H9 (cell line): ENCODE data around the gene VAPA. TPM values are rescaled to one million over a fixed set of nuclear protein-coding genes. Genes with fewer than 3 reads are reported as not detected.

Experiments
- DNase-seq: peaks from one replicate; pipeline ENCODE4 v3.0.0-alpha.2; 2017
- H2AFZ ChIP-seq: one replicate; pipeline ENCODE4 v1.6.1; 2013; ENCODE audit warnings: mild to moderate bottlenecking, low read length, control low read depth, moderate library complexity
- H2AK5ac ChIP-seq: 2 replicates; pipeline ENCODE4 v1.6.1; 2013; ENCODE audit warnings: low read length, control low read depth, mixed read lengths; ENCODE audit not compliant: insufficient read length
- H2BK120ac ChIP-seq: one replicate; pipeline ENCODE4 v1.6.1; 2013; ENCODE audit warnings: low read depth, mild to moderate bottlenecking, low read length, control low read depth, inconsistent platforms; ENCODE audit not compliant: poor library complexity, severe bottlenecking
- H2BK12ac ChIP-seq: 2 replicates; pipeline ENCODE4 v1.6.1; 2013; ENCODE audit warnings: low read length, control low read depth, mixed read lengths, low read depth; ENCODE audit not compliant: insufficient read length
- H2BK15ac ChIP-seq: 2 replicates; pipeline ENCODE4 v1.6.1; 2013; ENCODE audit warnings: low read depth, low read length, control low read depth
- H2BK20ac ChIP-seq: one replicate; pipeline ENCODE4 v1.6.1; 2013; ENCODE audit warnings: low read depth, mild to moderate bottlenecking, low read length, control low read depth, inconsistent platforms; ENCODE audit not compliant: poor library complexity, severe bottlenecking
- H2BK5ac ChIP-seq: 2 replicates; pipeline ENCODE4 v1.6.1; 2013; ENCODE audit warnings: low read length, control low read depth, mixed read lengths; ENCODE audit not compliant: insufficient read length
- H3K14ac ChIP-seq: 2 replicates; pipeline ENCODE4 v1.6.1; 2013; ENCODE audit warnings: low read length, control low read depth; ENCODE audit not compliant: insufficient read depth
- H3K18ac ChIP-seq: 2 replicates; pipeline ENCODE4 v1.6.1; 2013; ENCODE audit warnings: low read depth, mild to moderate bottlenecking, mixed read lengths, low read length, control low read depth; ENCODE audit not compliant: insufficient read length
- H3K23ac ChIP-seq: 2 replicates; pipeline ENCODE4 v1.6.1; 2013; ENCODE audit warnings: low read length, control low read depth, mixed read lengths, low read depth; ENCODE audit not compliant: insufficient read length
- H3K23me2 ChIP-seq: 2 replicates; pipeline ENCODE4 v1.6.1; 2013; ENCODE audit warnings: low read depth, mild to moderate bottlenecking, mixed read lengths, low read length, control low read depth; ENCODE audit not compliant: insufficient read length, poor library complexity, severe bottlenecking
- H3K27ac ChIP-seq: 2 replicates; pipeline ENCODE4 v1.5.1; 2013; ENCODE audit warnings: low read length, control low read depth, mixed read lengths, low read depth; ENCODE audit not compliant: insufficient read length
- H3K27me3 ChIP-seq: 2 replicates; pipeline ENCODE4 v1.6.1; 2013; ENCODE audit warnings: low read length, control low read depth, inconsistent platforms; ENCODE audit not compliant: insufficient read depth
- H3K4ac ChIP-seq: 2 replicates; pipeline ENCODE4 v1.6.1; 2013; ENCODE audit warnings: low read depth, mild to moderate bottlenecking, control low read depth, inconsistent platforms, low read length, moderate library complexity
- H3K4me1 ChIP-seq: 2 replicates; pipeline ENCODE4 v1.6.1; 2013; ENCODE audit warnings: low read length, control low read depth, inconsistent platforms; ENCODE audit not compliant: insufficient read depth
- H3K4me2 ChIP-seq: 2 replicates; pipeline ENCODE4 v1.6.1; 2013; ENCODE audit warnings: low read length, control low read depth, mixed read lengths; ENCODE audit not compliant: insufficient read length, insufficient read depth
- H3K56ac ChIP-seq: 2 replicates; pipeline ENCODE4 v1.6.1; 2013; ENCODE audit warnings: low read depth, mild to moderate bottlenecking, mixed read lengths, low read length, control low read depth; ENCODE audit not compliant: insufficient read length
- H3K79me1 ChIP-seq: 2 replicates; pipeline ENCODE4 v1.6.1; 2013; ENCODE audit warnings: low read depth, mild to moderate bottlenecking, moderate library complexity, low read length, control low read depth, inconsistent platforms; ENCODE audit not compliant: insufficient read depth, poor library complexity, severe bottlenecking
- H3K79me2 ChIP-seq: 2 replicates; pipeline ENCODE4 v1.6.1; 2013; ENCODE audit warnings: low read length, control low read depth, inconsistent platforms; ENCODE audit not compliant: insufficient read depth
- H3K9ac ChIP-seq: 2 replicates; pipeline ENCODE4 v1.6.1; 2013; ENCODE audit warnings: low read length, control low read depth, mixed read lengths; ENCODE audit not compliant: insufficient read length; ENCODE audit errors: extremely low read depth
- H3K9me3 ChIP-seq: one replicate; pipeline ENCODE4 v1.6.1; 2013; ENCODE audit warnings: low read depth, low read length, inconsistent platforms; ENCODE audit not compliant: control insufficient read depth
- H3T11ph ChIP-seq: one replicate; pipeline ENCODE4 v1.6.1; 2013; ENCODE audit warnings: mild to moderate bottlenecking, low read length, control low read depth, inconsistent platforms
- H4K20me1 ChIP-seq: one replicate; pipeline ENCODE4 v1.6.1; 2013; ENCODE audit not compliant: control insufficient read depth, insufficient read length, insufficient read depth
- H4K5ac ChIP-seq: 2 replicates; pipeline ENCODE4 v1.6.1; 2013; ENCODE audit warnings: low read depth, mild to moderate bottlenecking, mixed read lengths, low read length, control low read depth; ENCODE audit not compliant: insufficient read length
- H4K8ac ChIP-seq: replicated peaks from 2 replicates; pipeline ENCODE4 v1.6.1; 2013; ENCODE audit warnings: low read length, control low read depth, mixed read lengths, low read depth; ENCODE audit not compliant: insufficient read length
- H4K91ac ChIP-seq: 2 replicates; pipeline ENCODE4 v1.6.1; 2013; ENCODE audit warnings: low read depth, mild to moderate bottlenecking, moderate library complexity, mixed read lengths, low read length, control low read depth; ENCODE audit not compliant: insufficient read length
- H3K27ac Mint-ChIP-seq, 3 experiments: 2 replicates in 2 of 3; 3 replicates in 1 of 3; pipeline ENCODE4 v1.8.0; 2020 to 2021; ENCODE audit warnings: mixed read lengths in 3 of 3, mild to moderate bottlenecking in 1 of 3, moderate library complexity in 1 of 3
- H3K27me3 Mint-ChIP-seq: 2 replicates; pipeline ENCODE4 v1.8.0; 2021; ENCODE audit warnings: low read depth, mild to moderate bottlenecking, moderate library complexity, mixed read lengths
- H3K36me3 Mint-ChIP-seq, 3 experiments: 2 replicates in 2 of 3; 3 replicates in 1 of 3; pipeline ENCODE4 v1.8.0; 2020 to 2021; ENCODE audit warnings: low read depth in 3 of 3, mixed read lengths in 3 of 3; ENCODE audit not compliant: insufficient read depth in 1 of 3
- H3K4me1 Mint-ChIP-seq, 2 experiments: 2 replicates each; pipeline ENCODE4 v1.8.0; 2020; ENCODE audit warnings: mixed read lengths in 2 of 2
- H3K4me3 Mint-ChIP-seq, 2 experiments: 2 replicates in 1 of 2; 3 replicates in 1 of 2; pipeline ENCODE4 v1.8.0; 2020 to 2021; ENCODE audit warnings: mild to moderate bottlenecking in 2 of 2, mixed read lengths in 2 of 2, moderate library complexity in 1 of 2
- H3K9me3 Mint-ChIP-seq, 2 experiments: 2 replicates in 1 of 2; 3 replicates in 1 of 2; pipeline ENCODE4 v1.8.0; 2020; ENCODE audit warnings: mild to moderate bottlenecking in 2 of 2, mixed read lengths in 2 of 2, moderate library complexity in 1 of 2
- WGBS: extraction: QIAGEN DNeasy Blood & Tissue Kit; methylation state at CpG from one replicate; pipeline ENCODE4 v1.1.7; 2013; ENCODE audit warnings: missing lambda C conversion rate, low lambda C conversion rate, mixed read lengths; ENCODE audit not compliant: insufficient read length; ENCODE audit errors: extremely low coverage; 5-methylcytosine and 5-hydroxymethylcytosine counted together
- total RNA-seq: library from RNA; stranded (reverse); gene quantifications from 2 replicates; pipeline ENCODE4 v1.2.1, GENCODE V29; 2021
- TF ChIP-seq, protein P1 (sequence below): fragments of 200-600 bp; sonication (generic); conservative IDR thresholded peaks from 3 replicates; pipeline ENCODE4 v1.8.0; 2021; ENCODE audit warnings: antibody characterized with exemption, mild to moderate bottlenecking

Gene VAPA
- total RNA-seq, 1 experiment from 2014 or later = 141 TPM

DNA sequence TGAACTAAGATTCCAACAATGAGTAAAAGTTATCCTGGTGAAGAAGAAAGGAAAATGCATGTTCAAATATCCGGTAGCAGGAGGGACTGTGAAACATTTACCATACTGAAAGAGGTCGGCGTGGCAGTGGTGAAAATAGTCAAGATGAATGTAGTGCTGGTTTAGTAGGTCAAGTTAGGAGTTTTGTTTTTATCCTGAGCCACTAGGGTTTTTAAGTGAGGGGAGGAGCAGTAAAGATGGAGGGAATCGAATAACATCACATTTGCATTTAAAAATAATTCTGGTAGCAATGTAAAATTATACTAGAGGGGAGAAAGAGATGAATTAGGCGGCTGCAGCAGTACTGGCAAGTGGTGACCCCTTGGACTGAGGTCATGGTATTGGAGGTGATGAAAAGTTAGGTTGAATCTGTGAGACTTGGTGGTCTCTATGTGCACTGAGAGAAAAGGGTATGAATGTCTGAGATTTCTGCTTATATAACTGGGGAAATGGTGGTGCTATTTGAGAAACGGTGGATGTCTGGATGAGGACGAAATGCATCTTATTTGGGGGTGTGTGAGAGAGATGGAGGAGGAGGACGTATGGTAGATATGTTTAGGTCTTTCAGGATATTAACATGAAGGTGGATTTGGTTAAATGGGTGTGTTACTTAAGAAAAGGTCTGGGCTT, 5.9 kb downstream of the VAPA start:
- Mint-ChIP-seq H3K4me3 (no peak overlapping the region), H3K9me3 (no peaks in the 10 kb centered on the region), H3K27me3 (no peaks in the 10 kb centered on the region), H3K27ac (no peak overlapping the region), H3K4me1 (peaks cover 24 to 25% of the 10 kb centered on the region in 2 experiments), H3K36me3 (no peaks in the 10 kb centered on the region)
- Histone ChIP-seq H2AK5ac (no peak overlapping the region), H3K23me2 (peaks cover 4% of the 10 kb centered on the region), H3K4me1 (peaks cover 3% of the 10 kb centered on the region; the same call in 1 of the 2 replicates), H4K5ac (no peak overlapping the region), H3K56ac (no peak overlapping the region), H3K4me2 (no peak overlapping the region), H3K9ac (no peak overlapping the region), H3K4ac (no peak overlapping the region), H3K79me2 (peaks cover 66% of the 10 kb centered on the region), H2BK12ac (no peak overlapping the region), H2BK20ac (no peak overlapping the region), H3K27me3 (no peaks in the 10 kb centered on the region), H3K14ac (no peak overlapping the region), H2BK5ac (no peak overlapping the region), H4K8ac (no peak overlapping the region), H4K20me1 (no peaks in the 10 kb centered on the region), H2AFZ (no peak overlapping the region), H3K79me1 (peaks cover 5% of the 10 kb centered on the region), H3K23ac (no peak overlapping the region), H3T11ph (no peak overlapping the region), H3K27ac (no peak overlapping the region), H3K9me3 (no peaks in the 10 kb centered on the region), H3K18ac (no peak overlapping the region), H2BK15ac (no peak overlapping the region), H4K91ac (no peak overlapping the region), H2BK120ac (no peak overlapping the region)
- WGBS = 100% methylated on average over 2 of the region's 8 CpGs
- DNase-seq = no peak
- TF ChIP-seq, protein P1, sequence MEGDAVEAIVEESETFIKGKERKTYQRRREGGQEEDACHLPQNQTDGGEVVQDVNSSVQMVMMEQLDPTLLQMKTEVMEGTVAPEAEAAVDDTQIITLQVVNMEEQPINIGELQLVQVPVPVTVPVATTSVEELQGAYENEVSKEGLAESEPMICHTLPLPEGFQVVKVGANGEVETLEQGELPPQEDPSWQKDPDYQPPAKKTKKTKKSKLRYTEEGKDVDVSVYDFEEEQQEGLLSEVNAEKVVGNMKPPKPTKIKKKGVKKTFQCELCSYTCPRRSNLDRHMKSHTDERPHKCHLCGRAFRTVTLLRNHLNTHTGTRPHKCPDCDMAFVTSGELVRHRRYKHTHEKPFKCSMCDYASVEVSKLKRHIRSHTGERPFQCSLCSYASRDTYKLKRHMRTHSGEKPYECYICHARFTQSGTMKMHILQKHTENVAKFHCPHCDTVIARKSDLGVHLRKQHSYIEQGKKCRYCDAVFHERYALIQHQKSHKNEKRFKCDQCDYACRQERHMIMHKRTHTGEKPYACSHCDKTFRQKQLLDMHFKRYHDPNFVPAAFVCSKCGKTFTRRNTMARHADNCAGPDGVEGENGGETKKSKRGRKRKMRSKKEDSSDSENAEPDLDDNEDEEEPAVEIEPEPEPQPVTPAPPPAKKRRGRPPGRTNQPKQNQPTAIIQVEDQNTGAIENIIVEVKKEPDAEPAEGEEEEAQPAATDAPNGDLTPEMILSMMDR = no peak
